ENCODE results near the gene TCF19. TPM values are rescaled to one million over a fixed set of nuclear protein-coding genes. Genes with fewer than 3 reads are reported as not detected.

The TCF19 gene
- total RNA-seq, 3 donors from 2014 or later, result 5.3 to 13.2 (median 7.3) TPM

DNA sequence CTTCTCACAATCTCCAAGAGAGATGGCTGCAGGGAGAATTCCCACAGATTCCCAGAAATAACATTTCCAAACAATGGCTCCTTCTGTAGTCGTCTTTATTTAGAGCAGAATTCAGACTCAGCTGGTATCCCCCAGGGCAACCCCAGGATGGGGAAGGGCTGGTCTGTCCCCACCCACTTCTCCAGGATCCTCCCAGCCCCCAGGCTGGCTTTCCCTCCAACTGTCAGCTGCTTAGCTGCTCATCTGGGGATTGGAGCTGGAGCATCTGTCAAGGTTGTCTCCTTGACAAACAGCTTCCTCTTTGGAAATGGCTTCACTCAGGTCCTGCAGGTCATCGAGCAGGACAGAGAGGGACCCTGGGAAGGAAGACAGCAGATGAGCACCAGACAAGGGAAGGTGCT, 16.0 kb upstream of the TCF19 start:
- TF ChIP-seq, protein P1, sequence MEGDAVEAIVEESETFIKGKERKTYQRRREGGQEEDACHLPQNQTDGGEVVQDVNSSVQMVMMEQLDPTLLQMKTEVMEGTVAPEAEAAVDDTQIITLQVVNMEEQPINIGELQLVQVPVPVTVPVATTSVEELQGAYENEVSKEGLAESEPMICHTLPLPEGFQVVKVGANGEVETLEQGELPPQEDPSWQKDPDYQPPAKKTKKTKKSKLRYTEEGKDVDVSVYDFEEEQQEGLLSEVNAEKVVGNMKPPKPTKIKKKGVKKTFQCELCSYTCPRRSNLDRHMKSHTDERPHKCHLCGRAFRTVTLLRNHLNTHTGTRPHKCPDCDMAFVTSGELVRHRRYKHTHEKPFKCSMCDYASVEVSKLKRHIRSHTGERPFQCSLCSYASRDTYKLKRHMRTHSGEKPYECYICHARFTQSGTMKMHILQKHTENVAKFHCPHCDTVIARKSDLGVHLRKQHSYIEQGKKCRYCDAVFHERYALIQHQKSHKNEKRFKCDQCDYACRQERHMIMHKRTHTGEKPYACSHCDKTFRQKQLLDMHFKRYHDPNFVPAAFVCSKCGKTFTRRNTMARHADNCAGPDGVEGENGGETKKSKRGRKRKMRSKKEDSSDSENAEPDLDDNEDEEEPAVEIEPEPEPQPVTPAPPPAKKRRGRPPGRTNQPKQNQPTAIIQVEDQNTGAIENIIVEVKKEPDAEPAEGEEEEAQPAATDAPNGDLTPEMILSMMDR (IDR thresholded peaks at IDR 0.05), result no peak
- no peak for DNase-seq
- ATAC-seq, result no peak
- H3K4me3 ChIP-seq, result no peak overlapping the region
- intact Hi-C loops (cut with DNase I, micrococcal nuclease), result no loop called here
- H3K9me3 ChIP-seq, result no peaks in the 10 kb centered on the region
- H3K36me3 ChIP-seq (ENCODE audit: low read depth), result no peaks in the 10 kb centered on the region
- H3K4me1 ChIP-seq (ENCODE audit: low read depth), result peaks cover 29% of the 10 kb centered on the region

DNA sequence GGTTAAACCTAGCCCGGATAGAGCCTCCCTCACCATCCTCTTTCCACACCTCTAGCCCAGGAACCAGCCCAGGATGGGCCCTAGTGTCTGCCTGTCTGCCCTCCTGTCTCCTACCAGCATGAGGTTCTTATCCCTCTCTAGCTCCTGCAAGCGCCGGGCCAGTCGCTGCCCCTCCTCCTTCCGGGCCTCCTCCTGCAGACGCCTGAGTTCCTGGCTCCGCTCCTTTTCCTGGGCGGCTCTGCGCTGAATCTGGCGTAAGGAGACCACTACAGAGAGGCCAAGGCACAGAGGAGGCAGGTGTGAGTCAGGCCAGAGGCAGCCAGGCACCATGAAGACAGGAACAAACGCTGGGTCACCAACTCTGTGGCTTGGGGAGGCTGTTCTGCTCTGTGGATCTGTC, 15.2 kb upstream of the TCF19 start:
- Histone ChIP-seq H3K4me3 (no peak overlapping the region), H3K36me3 (ENCODE audit: low read depth) (no peaks in the 10 kb centered on the region), H3K4me1 (ENCODE audit: low read depth) (peaks cover 23% of the 10 kb centered on the region), H3K9me3 (no peaks in the 10 kb centered on the region)
- DNase-seq (no peak), ATAC-seq (no peak)
- intact Hi-C loops (cut with DNase I, micrococcal nuclease), result no loop called here
- TF ChIP-seq, protein P1 (IDR thresholded peaks at IDR 0.05), result no peak

DNA sequence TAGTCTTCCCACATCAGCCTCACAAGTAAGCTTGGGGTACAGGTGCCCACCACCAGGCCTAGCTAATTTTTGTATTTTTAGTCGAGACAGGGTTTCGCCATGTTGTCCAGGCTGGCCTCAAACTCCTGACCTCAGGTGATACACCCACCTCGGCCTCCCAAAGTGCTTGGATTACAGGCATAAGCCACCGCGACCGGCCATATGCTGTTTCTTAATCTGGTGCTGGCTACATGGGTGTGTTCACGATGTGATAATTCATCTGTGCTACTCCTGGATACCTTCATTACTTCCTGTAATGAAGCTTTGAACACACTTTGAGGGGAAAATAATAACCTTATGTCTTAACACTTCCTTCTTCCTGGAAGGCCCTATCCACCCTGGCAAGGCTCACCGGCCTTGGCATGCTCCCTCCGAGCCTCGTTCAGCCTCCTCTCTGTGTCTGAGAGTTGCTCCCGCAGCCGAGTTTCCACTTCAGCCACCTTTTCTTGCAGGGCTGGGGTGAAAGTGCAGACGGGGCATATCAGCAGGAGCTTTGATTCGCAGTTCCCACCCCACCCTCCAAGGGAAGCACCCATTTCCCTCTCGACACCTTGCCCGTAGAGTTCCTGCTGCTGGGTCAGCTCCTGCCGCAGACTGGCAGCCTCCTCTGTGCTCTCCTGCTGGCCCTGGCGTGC, 14.0 kb upstream of the TCF19 start:
- intact Hi-C loops (cut with DNase I, micrococcal nuclease), result no loop called here
- no peak overlapping the region for H3K4me3 ChIP-seq
- H3K9me3 ChIP-seq, result no peaks in the 10 kb centered on the region
- peaks cover 23% of the 10 kb centered on the region for H3K4me1 ChIP-seq (ENCODE audit: low read depth)
- DNase-seq, result peak; percentile 78 to 80 (median 79)
- ATAC-seq, result peak; percentile 90
- TF ChIP-seq, protein P1 (IDR thresholded peaks at IDR 0.05), result no peak
- no peaks in the 10 kb centered on the region for H3K36me3 ChIP-seq (ENCODE audit: low read depth)

- DNase-seq (peak; percentile 70 to 84 (median 82)), ATAC-seq (peak; percentile 86)
- intact Hi-C loops (cut with DNase I, micrococcal nuclease), result no loop called here
- Histone ChIP-seq H3K9me3 (no peaks in the 10 kb centered on the region), H3K4me3 (no peak overlapping the region), H3K36me3 (ENCODE audit: low read depth) (no peaks in the 10 kb centered on the region), H3K4me1 (ENCODE audit: low read depth) (peaks cover 23% of the 10 kb centered on the region)
- TF ChIP-seq, protein P1 (IDR thresholded peaks at IDR 0.05), result no peak
Observed at GRCh38 chr6:31144970-31145340, 13.4 kb upstream of the TCF19 start.

- no peaks in the 10 kb centered on the region for H3K9me3 ChIP-seq
- H3K4me1 ChIP-seq (ENCODE audit: low read depth), result peaks cover 23% of the 10 kb centered on the region
- no peak overlapping the region for H3K4me3 ChIP-seq
- no peak for ATAC-seq
- TF ChIP-seq, protein P1 (IDR thresholded peaks at IDR 0.05), result no peak
- intact Hi-C loops (cut with DNase I, micrococcal nuclease), result no loop called here
- no peak for DNase-seq
- H3K36me3 ChIP-seq (ENCODE audit: low read depth), result no peaks in the 10 kb centered on the region
Observed at GRCh38 chr6:31145386-31145785, 13.0 kb upstream of the TCF19 start.

Data from mucosa of descending colon (tissue), 3 donors.